Upper lobe of left lung (tissue), 4 donors: ENCODE measurements around the gene PLSCR3.

Experiments used
- POLR2A ChIP-seq, 4 donors: fragments of 450-650 bp; IDR thresholded peaks; one replicate each; pipeline ENCODE4 v1.5.1; 2016 to 2017; ENCODE audit warnings: antibody characterized with exemption in 4 of 4, mild to moderate bottlenecking in 2 of 4
- TF ChIP-seq, protein P1 (sequence below), 6 experiments: fragments of 450-650 bp in 4 of 6; fragments of 200-600 bp in 2 of 6; sonication (generic) in 2 of 6; IDR thresholded peaks; one replicate each; pipeline ENCODE4 v1.5.1; 2016 to 2019; ENCODE audit warnings: antibody characterized with exemption in 6 of 6

- TF ChIP-seq, protein P1, sequence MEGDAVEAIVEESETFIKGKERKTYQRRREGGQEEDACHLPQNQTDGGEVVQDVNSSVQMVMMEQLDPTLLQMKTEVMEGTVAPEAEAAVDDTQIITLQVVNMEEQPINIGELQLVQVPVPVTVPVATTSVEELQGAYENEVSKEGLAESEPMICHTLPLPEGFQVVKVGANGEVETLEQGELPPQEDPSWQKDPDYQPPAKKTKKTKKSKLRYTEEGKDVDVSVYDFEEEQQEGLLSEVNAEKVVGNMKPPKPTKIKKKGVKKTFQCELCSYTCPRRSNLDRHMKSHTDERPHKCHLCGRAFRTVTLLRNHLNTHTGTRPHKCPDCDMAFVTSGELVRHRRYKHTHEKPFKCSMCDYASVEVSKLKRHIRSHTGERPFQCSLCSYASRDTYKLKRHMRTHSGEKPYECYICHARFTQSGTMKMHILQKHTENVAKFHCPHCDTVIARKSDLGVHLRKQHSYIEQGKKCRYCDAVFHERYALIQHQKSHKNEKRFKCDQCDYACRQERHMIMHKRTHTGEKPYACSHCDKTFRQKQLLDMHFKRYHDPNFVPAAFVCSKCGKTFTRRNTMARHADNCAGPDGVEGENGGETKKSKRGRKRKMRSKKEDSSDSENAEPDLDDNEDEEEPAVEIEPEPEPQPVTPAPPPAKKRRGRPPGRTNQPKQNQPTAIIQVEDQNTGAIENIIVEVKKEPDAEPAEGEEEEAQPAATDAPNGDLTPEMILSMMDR (IDR thresholded peaks at IDR 0.05) = no peak
- TF ChIP-seq POLR2A (IDR thresholded peaks at IDR 0.05) = no peak
Measured at GRCh38 chr17:7357381-7357780, 36.9 kb downstream of the PLSCR3 start.
